ENCODE data around the gene ZNF641.
A peak's percentile ranks its signal among the peaks of the same experiment; 100 is the strongest.

ZNF641 gene

GRCh38 chr12:48350249-48351021 is at the start of gene ZNF641:
TSS of gene ZNF641 (minus strand) at chr12:48350919. CDS start at chr12:48348090, 2,829 bp downstream.
- DNase-seq (ENCODE audit: insufficient read length, low spot score) (peak; percentile 44), FAIRE-seq (no peak)
- TF ChIP-seq, protein P1, sequence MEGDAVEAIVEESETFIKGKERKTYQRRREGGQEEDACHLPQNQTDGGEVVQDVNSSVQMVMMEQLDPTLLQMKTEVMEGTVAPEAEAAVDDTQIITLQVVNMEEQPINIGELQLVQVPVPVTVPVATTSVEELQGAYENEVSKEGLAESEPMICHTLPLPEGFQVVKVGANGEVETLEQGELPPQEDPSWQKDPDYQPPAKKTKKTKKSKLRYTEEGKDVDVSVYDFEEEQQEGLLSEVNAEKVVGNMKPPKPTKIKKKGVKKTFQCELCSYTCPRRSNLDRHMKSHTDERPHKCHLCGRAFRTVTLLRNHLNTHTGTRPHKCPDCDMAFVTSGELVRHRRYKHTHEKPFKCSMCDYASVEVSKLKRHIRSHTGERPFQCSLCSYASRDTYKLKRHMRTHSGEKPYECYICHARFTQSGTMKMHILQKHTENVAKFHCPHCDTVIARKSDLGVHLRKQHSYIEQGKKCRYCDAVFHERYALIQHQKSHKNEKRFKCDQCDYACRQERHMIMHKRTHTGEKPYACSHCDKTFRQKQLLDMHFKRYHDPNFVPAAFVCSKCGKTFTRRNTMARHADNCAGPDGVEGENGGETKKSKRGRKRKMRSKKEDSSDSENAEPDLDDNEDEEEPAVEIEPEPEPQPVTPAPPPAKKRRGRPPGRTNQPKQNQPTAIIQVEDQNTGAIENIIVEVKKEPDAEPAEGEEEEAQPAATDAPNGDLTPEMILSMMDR (IDR thresholded peaks at IDR 0.05; ENCODE audit: insufficient read depth, missing control alignments): no peak

DNA sequence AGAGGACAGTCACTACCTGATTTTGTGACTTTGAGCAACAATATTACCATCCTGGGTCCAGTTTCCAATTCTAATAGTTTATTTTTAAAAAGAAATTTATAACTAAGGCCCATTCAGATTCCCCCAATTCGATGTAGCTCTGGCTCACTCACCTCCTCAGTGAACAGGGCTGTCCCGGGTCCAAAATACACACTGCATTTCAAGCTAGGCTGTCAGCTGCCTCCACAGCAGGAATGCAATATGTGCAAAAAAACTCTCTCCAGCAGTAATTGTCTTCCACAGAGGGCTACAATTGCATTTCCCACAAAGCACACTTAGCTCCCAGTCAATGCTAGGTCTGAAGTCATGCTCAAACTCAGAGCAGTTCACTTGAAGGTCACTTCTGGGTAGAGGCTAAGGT is 39.3 kb upstream of the ZNF641 start:
- TF ChIP-seq, protein P1 (IDR thresholded peaks at IDR 0.05; ENCODE audit: insufficient read depth, missing control alignments): no peak
- DNase-seq (ENCODE audit: insufficient read length, low spot score): no peak
- FAIRE-seq: no peak

GRCh38 chr12:48389409-48389808 is 38.7 kb upstream of the ZNF641 start:
- DNase-seq (ENCODE audit: insufficient read length, low spot score) (no peak), FAIRE-seq (no peak)
- TF ChIP-seq, protein P1 (IDR thresholded peaks at IDR 0.05; ENCODE audit: insufficient read depth, missing control alignments): no peak

DNA sequence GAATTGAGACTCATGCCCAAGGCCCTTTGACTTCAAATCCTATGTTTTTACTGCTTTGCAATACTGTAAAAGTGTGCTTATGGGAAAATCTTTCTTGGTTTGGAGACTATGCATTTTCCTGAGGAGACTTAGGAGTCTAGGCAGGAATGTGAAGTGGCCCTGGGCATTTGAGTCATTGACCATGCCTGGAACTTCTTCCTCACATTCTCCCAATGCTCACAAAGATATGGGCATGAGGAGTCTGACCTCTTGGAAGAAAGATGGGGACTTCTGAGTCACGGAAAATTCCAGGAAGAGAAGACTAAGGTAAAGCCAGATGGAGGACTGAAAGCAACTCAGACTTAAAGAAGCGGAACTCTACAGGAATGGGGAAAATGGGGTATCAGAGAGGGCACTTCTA is 38.2 kb upstream of the ZNF641 start:
- no peak for FAIRE-seq
- no peak for DNase-seq (ENCODE audit: insufficient read length, low spot score)
- TF ChIP-seq, protein P1 (IDR thresholded peaks at IDR 0.05; ENCODE audit: insufficient read depth, missing control alignments): no peak

- DNase-seq (ENCODE audit: insufficient read length, low spot score) (no peak), FAIRE-seq (no peak)
- TF ChIP-seq, protein P1 (IDR thresholded peaks at IDR 0.05; ENCODE audit: insufficient read depth, missing control alignments): no peak
Observed at GRCh38 chr12:48388460-48388859, 37.7 kb upstream of the ZNF641 start.

DNA sequence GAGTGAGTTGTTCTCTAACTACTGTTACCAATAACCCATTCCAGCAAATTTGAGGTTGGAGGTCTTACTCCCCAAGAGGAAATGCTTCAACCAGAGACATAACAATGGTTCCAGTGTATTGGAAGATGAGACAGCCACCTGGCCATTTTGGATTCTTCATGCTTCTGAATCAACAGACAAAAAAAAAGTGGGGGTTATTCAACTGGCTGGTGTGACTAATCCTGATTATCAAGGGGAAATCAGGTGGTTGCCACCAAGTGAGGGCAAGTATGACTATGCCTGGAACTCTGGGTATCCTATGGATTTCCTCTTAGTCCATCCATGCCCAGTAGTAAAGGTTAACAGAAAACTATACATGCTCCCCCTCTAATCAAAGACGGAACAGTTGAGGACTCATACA is 29.9 kb upstream of the ZNF641 start:
- TF ChIP-seq, protein P1 (IDR thresholded peaks at IDR 0.05; ENCODE audit: insufficient read depth, missing control alignments): no peak
- DNase-seq (ENCODE audit: insufficient read length, low spot score): no peak
- FAIRE-seq: no peak

DNA sequence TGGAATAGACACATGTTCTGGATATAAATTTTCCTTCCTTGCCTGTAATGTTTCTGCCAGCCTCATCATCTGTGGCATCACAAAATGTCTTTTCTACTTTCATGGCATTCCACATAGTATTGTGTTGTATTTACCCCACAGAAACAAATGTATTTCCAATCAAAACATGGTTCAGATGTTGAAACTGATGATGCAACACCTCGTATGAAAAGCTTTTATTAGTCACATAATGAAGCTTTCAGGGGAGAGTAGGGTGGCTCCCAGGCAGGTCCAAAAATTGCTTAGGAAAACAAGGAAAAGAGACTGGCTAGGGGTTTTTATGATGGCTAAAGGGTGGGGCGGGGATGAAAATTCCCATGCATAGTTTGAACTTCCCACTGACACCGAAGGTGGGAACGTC is 29.1 kb upstream of the ZNF641 start:
- no peak for DNase-seq (ENCODE audit: insufficient read length, low spot score)
- no peak for FAIRE-seq
- TF ChIP-seq, protein P1 (IDR thresholded peaks at IDR 0.05; ENCODE audit: insufficient read depth, missing control alignments): no peak

All from D721Med (cell line).